ENCODE data around the gene CFAP251. TPM values are rescaled to one million over a fixed set of nuclear protein-coding genes. Genes with fewer than 3 reads are reported as not detected.

Gene CFAP251
- total RNA-seq, 2 experiments from 2014 or later = 2.0 to 2.9 TPM

DNA sequence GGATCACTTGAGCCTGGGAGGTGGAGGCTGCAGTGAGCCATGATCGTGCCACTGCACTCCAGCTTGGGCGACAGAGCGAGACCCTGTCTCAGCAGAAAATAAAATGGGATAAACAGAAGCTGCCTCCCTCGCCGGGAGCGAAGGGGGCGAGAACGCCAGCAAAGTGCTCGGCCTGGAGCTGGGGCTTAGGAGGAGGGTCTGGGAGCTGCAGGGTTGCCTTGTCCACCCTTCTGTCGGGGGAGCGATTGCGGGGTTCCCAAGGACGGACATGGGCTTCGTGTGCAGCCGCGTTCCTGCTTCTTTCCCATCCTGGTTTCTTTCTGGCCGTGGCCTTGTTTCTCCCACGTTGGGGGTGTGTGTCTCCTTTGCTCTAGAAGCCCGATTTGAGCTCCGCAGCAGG, 132.3 kb downstream of the CFAP251 start:
- ATAC-seq = no peak
- ChIA-PET POLR2A (no interaction called here), CTCF (interaction anchor here (0.7 to 2.1 kb wide), 4 partner anchors 12 to 305 kb away, joined by 3 to 7 read pairs (median 3); no protein-coding TSS in a partner anchor)
- Mint-ChIP-seq H3K4me1 (ENCODE audit: low read depth) (peaks cover 4% of the 10 kb centered on the region), H3K4me3 (no peak overlapping the region), H3K27me3 (no peaks in the 10 kb centered on the region), H3K9me3 (no peaks in the 10 kb centered on the region), H3K27ac (no peak overlapping the region), H3K36me3 (ENCODE audit: low read depth) (no peaks in the 10 kb centered on the region)
- intact Hi-C loops (cut with micrococcal nuclease) = loop anchor here (10.0 kb wide), 1 partner anchor 144 kb away; no protein-coding TSS in a partner anchor
- DNase-seq = no peak
- TF ChIP-seq, protein P1, sequence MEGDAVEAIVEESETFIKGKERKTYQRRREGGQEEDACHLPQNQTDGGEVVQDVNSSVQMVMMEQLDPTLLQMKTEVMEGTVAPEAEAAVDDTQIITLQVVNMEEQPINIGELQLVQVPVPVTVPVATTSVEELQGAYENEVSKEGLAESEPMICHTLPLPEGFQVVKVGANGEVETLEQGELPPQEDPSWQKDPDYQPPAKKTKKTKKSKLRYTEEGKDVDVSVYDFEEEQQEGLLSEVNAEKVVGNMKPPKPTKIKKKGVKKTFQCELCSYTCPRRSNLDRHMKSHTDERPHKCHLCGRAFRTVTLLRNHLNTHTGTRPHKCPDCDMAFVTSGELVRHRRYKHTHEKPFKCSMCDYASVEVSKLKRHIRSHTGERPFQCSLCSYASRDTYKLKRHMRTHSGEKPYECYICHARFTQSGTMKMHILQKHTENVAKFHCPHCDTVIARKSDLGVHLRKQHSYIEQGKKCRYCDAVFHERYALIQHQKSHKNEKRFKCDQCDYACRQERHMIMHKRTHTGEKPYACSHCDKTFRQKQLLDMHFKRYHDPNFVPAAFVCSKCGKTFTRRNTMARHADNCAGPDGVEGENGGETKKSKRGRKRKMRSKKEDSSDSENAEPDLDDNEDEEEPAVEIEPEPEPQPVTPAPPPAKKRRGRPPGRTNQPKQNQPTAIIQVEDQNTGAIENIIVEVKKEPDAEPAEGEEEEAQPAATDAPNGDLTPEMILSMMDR (IDR thresholded peaks at IDR 0.05) = no peak

- ChIA-PET POLR2A (interaction anchor here (1.1 kb wide), 1 partner anchor 71 kb away, joined by 3 read pairs; no protein-coding TSS in a partner anchor), CTCF (interaction anchor here (0.7 to 2.1 kb wide), 5 partner anchors 12 to 304 kb away, joined by 3 to 7 read pairs (median 3); no protein-coding TSS in a partner anchor)
- H3K27me3 Mint-ChIP-seq = no peaks in the 10 kb centered on the region
- intact Hi-C loops (cut with micrococcal nuclease) = loop anchor here (10.0 kb wide), 1 partner anchor 143 kb away; no protein-coding TSS in a partner anchor
- H3K9me3 Mint-ChIP-seq = no peaks in the 10 kb centered on the region
- H3K27ac Mint-ChIP-seq = no peak overlapping the region
- peaks cover 4% of the 10 kb centered on the region for H3K4me1 Mint-ChIP-seq (ENCODE audit: low read depth)
- no peaks in the 10 kb centered on the region for H3K36me3 Mint-ChIP-seq (ENCODE audit: low read depth)
- no peak for ATAC-seq
- no peak overlapping the region for H3K4me3 Mint-ChIP-seq
- TF ChIP-seq, protein P1 (IDR thresholded peaks at IDR 0.05) = no peak
- DNase-seq = no peak
These were observed 133.0 kb downstream of the CFAP251 start for GRCh38 chr12:122051231-122051876.

DNA sequence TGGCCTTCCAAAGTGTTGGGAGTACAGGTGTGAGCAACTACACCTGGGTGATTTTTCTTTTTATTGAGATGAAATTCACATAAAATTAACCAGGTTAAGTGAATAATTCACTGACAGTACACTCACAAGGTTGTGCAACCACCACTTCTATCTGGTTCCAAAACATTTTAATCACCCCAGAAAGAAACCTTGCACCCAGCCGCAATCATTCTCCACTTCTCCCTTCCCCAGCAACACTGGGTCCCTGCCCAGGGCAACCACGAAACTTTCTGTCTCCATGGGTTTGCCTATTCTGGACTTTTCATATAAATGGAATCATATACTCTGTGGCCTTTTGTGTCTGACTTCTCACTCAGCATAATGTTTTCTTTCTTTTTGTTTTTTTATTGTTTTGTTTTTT, 133.9 kb downstream of the CFAP251 start:
- ATAC-seq = no peak
- intact Hi-C loops (cut with micrococcal nuclease) = loop anchor here (10.0 kb wide), 1 partner anchor 143 kb away; no protein-coding TSS in a partner anchor
- Mint-ChIP-seq H3K36me3 (ENCODE audit: low read depth) (no peaks in the 10 kb centered on the region), H3K27me3 (no peaks in the 10 kb centered on the region), H3K4me1 (ENCODE audit: low read depth) (peaks cover 4% of the 10 kb centered on the region), H3K27ac (no peak overlapping the region), H3K4me3 (no peak overlapping the region), H3K9me3 (no peaks in the 10 kb centered on the region)
- TF ChIP-seq, protein P1 (IDR thresholded peaks at IDR 0.05) = no peak
- no peak for DNase-seq
- CTCF ChIA-PET = interaction anchor here (1.2 to 2.1 kb wide), 2 partner anchors 67 to 71 kb away, joined by 3 to 7 read pairs; no protein-coding TSS in a partner anchor
- POLR2A ChIA-PET = interaction anchor here (1.1 kb wide), 1 partner anchor 70 kb away, joined by 3 read pairs; no protein-coding TSS in a partner anchor

Other genes with a start within 250 kb of the CFAP251 start
- 1 to 10 TPM in 1 of 2 experiments, under 1 TPM in 1; 0.51 to 1.1 TPM for gene MORN3, start 248.9 kb upstream of the CFAP251 start, total RNA-seq
- 10 to 100 TPM; 11.7 to 12.7 TPM for gene TMEM120B, start 205.8 kb upstream of the CFAP251 start, total RNA-seq
- 100 to 1,000 TPM; 108 to 116 TPM for gene RHOF, start 124.9 kb upstream of the CFAP251 start, total RNA-seq
- 10 to 100 TPM; 13.3 TPM for gene SETD1B, start 114.6 kb upstream of the CFAP251 start, total RNA-seq
- not detected for gene HPD, start 59.7 kb upstream of the CFAP251 start, total RNA-seq
- gene PSMD9, start 29.8 kb upstream of the CFAP251 start, total RNA-seq = 10 to 100 TPM; 48.6 to 50.7 TPM
- gene BCL7A, start 103.3 kb downstream of the CFAP251 start, total RNA-seq = 1 to 10 TPM; 6.7 to 7.3 TPM
- gene MLXIP, start 160.2 kb downstream of the CFAP251 start, total RNA-seq = 10 to 100 TPM; 26.0 to 28.7 TPM

Measured in activated CD8-positive, alpha-beta T cell treated with anti-CD3 and anti-CD28 coated beads for 36 hours (primary cell).